Thymus (tissue), 11 donors: ENCODE measurements around the gene TMEM50B. TPM values are rescaled to one million over a fixed set of nuclear protein-coding genes. Genes with fewer than 3 reads are reported as not detected.

Experiments
- DNase-seq, 9 donors: peaks; one replicate each; pipeline ENCODE4 v3.0.0-alpha.2; 2013; ENCODE audit warnings: low spot score in 9 of 9, low read depth in 6 of 9, missing footprints in 1 of 9
- H3K27ac ChIP-seq, 2 donors: one replicate each; pipeline ENCODE4 v1.5.1; 2013; ENCODE audit warnings: control low read depth in 1 of 2, low read depth in 1 of 2, low read length in 1 of 2, mild to moderate bottlenecking in 1 of 2, moderate library complexity in 1 of 2
- H3K27me3 ChIP-seq, 2 donors: one replicate each; pipeline ENCODE4 v1.5.1; 2013; ENCODE audit warnings: low read length in 1 of 2; ENCODE audit not compliant: control insufficient read depth in 2 of 2, insufficient read depth in 1 of 2
- H3K36me3 ChIP-seq, 2 donors: one replicate each; pipeline ENCODE4 v1.5.1; 2013; ENCODE audit warnings: low read length in 1 of 2, mild to moderate bottlenecking in 1 of 2, moderate library complexity in 1 of 2; ENCODE audit not compliant: control insufficient read depth in 2 of 2, insufficient read depth in 2 of 2
- H3K4me1 ChIP-seq, 2 donors: one replicate each; pipeline ENCODE4 v1.5.1; 2013; ENCODE audit warnings: low read length in 2 of 2; ENCODE audit not compliant: control insufficient read depth in 2 of 2, insufficient read depth in 2 of 2
- H3K4me3 ChIP-seq, 2 donors: one replicate each; pipeline ENCODE4 v1.5.1; 2013; ENCODE audit warnings: low read length in 2 of 2, control low read depth in 1 of 2, mild to moderate bottlenecking in 1 of 2
- H3K9me3 ChIP-seq, 2 donors: one replicate each; pipeline ENCODE4 v1.5.1; 2013; ENCODE audit warnings: low read length in 1 of 2, mild to moderate bottlenecking in 1 of 2; ENCODE audit not compliant: control insufficient read depth in 2 of 2, insufficient read depth in 1 of 2
- WGBS: extraction: QIAGEN DNeasy Blood & Tissue Kit; methylation state at CpG from one replicate; pipeline ENCODE4 v1.1.7; 2013; 5-methylcytosine and 5-hydroxymethylcytosine counted together
- polyA plus RNA-seq: library from polyadenylated mRNA; stranded (reverse); fragments of 200-250 nt; gene quantifications from one replicate; pipeline ENCODE4 v1.2.3, GENCODE V29; 2013
- total RNA-seq: library from RNA; stranded (reverse); fragments of 120-200 nt; gene quantifications from one replicate; pipeline ENCODE4 v1.2.4, GENCODE V29; 2013
- donor health status: healthy.

The TMEM50B gene
- total and polyA plus RNA-seq, 2 donors = 14.3 to 99.1 TPM

DNA sequence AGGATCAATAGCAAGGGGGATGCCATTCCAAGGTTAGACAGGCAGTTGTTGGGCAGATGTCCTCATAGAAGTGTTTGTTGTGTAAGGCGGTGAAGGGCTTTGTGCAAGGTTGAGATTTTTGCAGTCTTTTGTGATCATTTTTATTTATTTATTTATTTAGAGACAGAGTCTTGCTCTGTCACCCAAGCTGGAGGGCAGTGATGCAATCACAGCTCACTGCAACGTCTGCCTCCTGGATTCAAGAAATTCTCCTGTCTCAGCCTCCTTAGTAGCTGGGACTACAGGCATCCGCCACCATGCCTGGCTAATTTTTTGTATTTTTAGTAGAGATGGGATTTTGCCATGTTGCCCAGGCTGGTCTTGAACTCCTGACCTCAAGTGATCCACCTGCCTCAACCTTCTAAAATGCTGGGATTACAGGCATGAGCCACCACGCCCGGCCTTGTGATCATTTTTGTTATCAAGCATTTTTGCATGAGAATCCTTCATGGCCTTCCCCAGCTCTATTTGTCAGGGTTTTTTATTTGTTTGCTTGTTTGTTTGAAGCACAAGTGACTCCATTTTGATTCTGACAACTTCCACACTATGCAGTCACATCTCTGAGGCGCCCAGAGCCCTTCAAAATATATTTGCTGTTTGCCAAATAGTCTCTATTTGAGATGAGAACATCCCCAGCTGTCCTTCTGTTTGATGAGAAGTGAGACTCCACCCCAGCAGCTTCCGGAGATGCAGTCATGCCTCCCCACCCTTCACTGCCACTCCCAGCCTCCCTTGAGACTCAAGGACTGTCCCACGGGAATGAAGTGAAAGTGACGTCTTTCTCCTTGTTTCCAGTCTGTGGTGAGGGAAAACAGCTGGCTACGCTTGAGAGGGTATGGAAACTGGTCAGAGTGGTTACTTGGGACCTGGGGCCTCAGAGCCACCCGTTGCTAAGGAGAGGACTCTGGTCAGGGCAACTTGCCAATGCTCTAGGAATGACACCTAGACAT, 38.0 kb downstream of the TMEM50B start:
- WGBS = 93% methylated on average over 11 of the region's 11 CpGs
- peaks cover 8 to 16% of the 10 kb centered on the region in 2 donors for H3K36me3 ChIP-seq
- DNase-seq = peak in 1 of 9 donors; percentile 6
- no peaks in the 10 kb centered on the region for H3K9me3 ChIP-seq
- no peaks in the 10 kb centered on the region for H3K27me3 ChIP-seq
- H3K4me1 ChIP-seq = no peaks in the 10 kb centered on the region
- H3K27ac ChIP-seq = peak overlapping the region in 1 of 2 donors; percentile 41
- no peak overlapping the region for H3K4me3 ChIP-seq

- WGBS = 86% methylated on average over 6 of the region's 6 CpGs
- H3K4me3 ChIP-seq = no peak overlapping the region
- no peak for DNase-seq
- no peak overlapping the region for H3K27ac ChIP-seq
- no peaks in the 10 kb centered on the region for H3K4me1 ChIP-seq
- H3K27me3 ChIP-seq = no peaks in the 10 kb centered on the region
- H3K36me3 ChIP-seq = peaks cover 29 to 42% of the 10 kb centered on the region in 2 donors
- H3K9me3 ChIP-seq = no peaks in the 10 kb centered on the region
Observed at GRCh38 chr21:33437140-33437539, 42.6 kb downstream of the TMEM50B start.

- Histone ChIP-seq H3K4me3 (no peak overlapping the region), H3K36me3 (peaks cover 36 to 62% of the 10 kb centered on the region in 2 donors), H3K27ac (peak overlapping the region; percentile 55 to 74), H3K9me3 (no peaks in the 10 kb centered on the region), H3K4me1 (no peaks in the 10 kb centered on the region), H3K27me3 (no peaks in the 10 kb centered on the region)
- peak in 2 of 9 donors; percentile 11 to 39 for DNase-seq
- 96% methylated on average over 5 of the region's 5 CpGs for WGBS
Observed at GRCh38 chr21:33434770-33435360, 44.9 kb downstream of the TMEM50B start.

DNA sequence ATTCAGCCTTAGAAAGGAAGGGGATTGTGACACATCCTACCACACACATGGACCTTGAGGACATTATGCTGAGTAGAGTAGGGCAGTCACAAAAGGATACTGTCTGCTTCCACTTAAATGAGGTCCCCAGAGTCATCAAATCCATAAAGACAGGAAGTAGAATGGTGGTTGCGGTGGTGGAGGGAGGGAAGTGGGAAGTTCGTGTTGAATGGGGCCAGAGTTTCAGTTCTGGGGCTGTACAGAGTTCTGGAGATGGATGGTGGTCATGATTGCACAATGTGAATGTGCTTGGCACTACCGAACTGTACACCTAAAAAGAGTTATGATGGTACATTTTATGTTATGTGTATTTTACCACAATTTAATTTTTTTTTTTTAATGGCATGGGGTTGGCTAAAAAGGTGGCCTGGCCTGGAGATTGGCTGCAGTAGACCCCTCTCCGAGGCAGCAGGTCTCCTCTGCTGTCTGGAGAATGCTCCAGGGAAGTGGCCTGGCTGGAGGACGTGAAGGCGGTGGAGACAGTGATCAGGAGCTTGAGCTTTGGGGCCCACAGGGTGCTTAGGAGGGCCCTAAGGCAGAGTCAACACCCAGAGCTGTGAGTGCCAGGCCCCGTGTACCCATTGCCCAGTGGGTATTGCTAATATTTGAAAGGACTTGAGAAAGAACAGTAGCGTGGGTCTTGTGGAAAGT, 46.2 kb downstream of the TMEM50B start:
- peaks cover 47 to 69% of the 10 kb centered on the region in 2 donors for H3K36me3 ChIP-seq
- peak overlapping the region in 1 of 2 donors; percentile 66 for H3K27ac ChIP-seq
- 96% methylated on average over 8 of the region's 8 CpGs for WGBS
- no peaks in the 10 kb centered on the region for H3K9me3 ChIP-seq
- no peaks in the 10 kb centered on the region for H3K4me1 ChIP-seq
- H3K27me3 ChIP-seq = no peaks in the 10 kb centered on the region
- H3K4me3 ChIP-seq = no peak overlapping the region
- DNase-seq = no peak

DNA sequence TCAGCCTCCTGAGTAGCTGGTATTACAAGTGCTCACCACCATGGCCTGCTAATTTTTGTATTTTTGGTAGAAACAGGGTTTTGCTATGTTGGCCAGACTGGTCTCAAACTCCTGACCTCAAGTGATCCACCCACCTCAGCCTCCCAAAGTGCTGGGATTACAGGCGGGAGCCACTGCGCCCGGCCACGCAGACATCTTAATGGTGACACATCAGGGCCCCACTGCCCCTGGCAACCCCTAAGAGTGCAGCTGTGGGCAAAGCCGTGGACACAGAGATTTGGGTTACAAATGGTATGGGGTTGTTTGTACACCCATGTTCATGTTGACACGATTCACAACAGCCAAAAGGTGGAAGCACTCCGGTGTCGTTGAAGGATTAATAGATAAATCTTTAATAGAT, 46.8 kb downstream of the TMEM50B start:
- no peaks in the 10 kb centered on the region for H3K27me3 ChIP-seq
- no peaks in the 10 kb centered on the region for H3K9me3 ChIP-seq
- no peak overlapping the region for H3K27ac ChIP-seq
- 98% methylated on average over 8 of the region's 8 CpGs for WGBS
- no peaks in the 10 kb centered on the region for H3K4me1 ChIP-seq
- peaks cover 42 to 70% of the 10 kb centered on the region in 2 donors for H3K36me3 ChIP-seq
- DNase-seq = no peak
- H3K4me3 ChIP-seq = no peak overlapping the region

DNA sequence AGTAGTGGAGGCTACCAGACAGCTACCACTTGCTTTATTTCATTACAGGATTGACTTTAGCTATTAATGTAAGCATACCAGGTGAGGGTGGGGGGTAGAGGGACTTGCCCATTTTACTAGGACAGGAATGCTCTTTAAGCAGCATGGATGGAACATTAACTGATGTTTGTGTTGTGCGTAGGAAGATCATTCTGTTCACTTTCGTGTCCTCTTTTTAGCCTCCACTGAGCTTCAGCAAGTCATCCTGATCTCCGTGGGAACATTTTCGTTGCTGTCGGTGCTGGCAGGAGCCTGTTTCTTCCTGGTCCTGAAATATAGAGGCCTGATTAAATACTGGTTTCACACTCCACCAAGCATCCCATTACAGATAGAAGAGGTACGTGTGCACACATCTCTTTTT, 47.3 kb downstream of the TMEM50B start:
- Histone ChIP-seq H3K27ac (no peak overlapping the region), H3K4me3 (no peak overlapping the region), H3K36me3 (peaks cover 38 to 73% of the 10 kb centered on the region in 2 donors), H3K9me3 (no peaks in the 10 kb centered on the region), H3K4me1 (no peaks in the 10 kb centered on the region), H3K27me3 (no peaks in the 10 kb centered on the region)
- 95% methylated on average over 6 of the region's 6 CpGs for WGBS
- no peak for DNase-seq

DNA sequence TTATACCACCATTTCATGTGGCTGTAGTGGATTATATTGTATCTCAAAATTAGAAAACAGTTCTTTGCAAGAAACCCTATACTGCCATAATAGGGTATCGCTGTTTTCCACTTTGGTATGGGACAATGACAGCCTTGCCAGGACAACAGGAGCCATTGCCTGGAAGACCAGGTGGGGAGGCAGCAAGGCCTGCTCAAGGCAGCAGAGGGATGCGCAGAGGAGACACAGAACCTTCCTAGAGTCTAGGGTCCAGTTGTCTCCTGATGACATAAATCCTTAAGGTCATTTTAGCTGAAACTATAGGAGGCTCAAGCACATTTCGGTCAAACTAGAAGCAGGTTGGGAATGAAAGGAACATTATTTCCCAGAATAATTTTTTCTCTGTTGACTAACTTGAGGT, 48.9 kb downstream of the TMEM50B start:
- Histone ChIP-seq H3K27me3 (no peaks in the 10 kb centered on the region), H3K4me3 (no peak overlapping the region), H3K27ac (no peak overlapping the region), H3K4me1 (no peaks in the 10 kb centered on the region), H3K9me3 (no peaks in the 10 kb centered on the region), H3K36me3 (peaks cover 33 to 75% of the 10 kb centered on the region in 2 donors)
- no peak for DNase-seq
- WGBS = 98% methylated on average over 3 of the region's 3 CpGs

DNA sequence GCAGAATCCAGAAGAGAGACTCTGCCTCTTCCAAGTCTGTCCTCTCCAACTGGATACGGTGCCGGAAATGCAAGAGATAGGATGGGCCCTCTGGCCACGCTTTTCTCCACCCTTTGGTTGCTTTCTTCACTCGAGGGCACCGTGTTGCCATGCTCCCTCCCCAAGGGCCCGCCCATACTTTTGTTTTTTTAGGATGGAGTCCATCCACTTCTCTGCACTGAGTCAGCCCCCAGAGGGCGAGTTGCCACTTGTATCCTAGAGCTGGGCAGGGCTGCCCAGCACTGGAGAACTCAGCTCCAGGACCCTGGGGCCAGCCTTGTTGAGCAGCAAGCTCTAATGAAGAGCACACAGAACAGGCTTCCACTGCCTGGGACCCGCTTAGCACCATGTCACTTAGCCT, 51.1 kb downstream of the TMEM50B start:
- Histone ChIP-seq H3K27ac (no peak overlapping the region), H3K4me1 (no peaks in the 10 kb centered on the region), H3K27me3 (no peaks in the 10 kb centered on the region), H3K36me3 (peaks cover 37 to 73% of the 10 kb centered on the region in 2 donors), H3K9me3 (no peaks in the 10 kb centered on the region), H3K4me3 (no peak overlapping the region)
- WGBS = 96% methylated on average over 8 of the region's 8 CpGs
- no peak for DNase-seq

DNA sequence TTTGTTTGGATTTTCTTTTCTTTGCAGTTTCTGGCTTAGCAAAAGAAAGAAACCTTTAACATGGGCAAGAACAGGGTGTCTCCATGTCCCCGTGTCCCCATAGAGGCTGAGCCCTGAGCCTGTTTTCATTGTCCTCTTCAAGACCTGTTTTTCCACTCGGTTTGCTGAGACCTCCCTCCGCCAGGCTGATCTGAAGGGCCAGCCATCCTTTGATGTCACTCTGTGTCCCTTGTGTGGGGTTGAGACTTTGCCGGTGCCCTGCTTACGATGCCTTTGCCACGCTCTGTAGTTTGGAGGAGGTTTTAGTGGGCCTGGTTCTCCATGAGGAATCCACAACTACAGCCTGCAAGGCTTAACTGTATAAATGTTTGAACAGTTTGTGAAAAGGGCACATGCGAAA, 52.7 kb downstream of the TMEM50B start:
- peaks cover 32 to 61% of the 10 kb centered on the region in 2 donors for H3K36me3 ChIP-seq
- H3K27ac ChIP-seq = no peak overlapping the region
- no peak for DNase-seq
- WGBS = 95% methylated on average over 7 of the region's 7 CpGs
- H3K4me3 ChIP-seq = no peak overlapping the region
- no peaks in the 10 kb centered on the region for H3K27me3 ChIP-seq
- no peaks in the 10 kb centered on the region for H3K4me1 ChIP-seq
- no peaks in the 10 kb centered on the region for H3K9me3 ChIP-seq
